HG02852 (cell line): ENCODE measurements around the gene CNOT11.
"Not testable (repeated sequence)": the region's sequence is repeated elsewhere in the genome, so short reads cannot be mapped to it uniquely, and the experiment has no call there.

Experiments used
- ATAC-seq: cut with Tn5 transposase; IDR thresholded peaks from one replicate; pipeline ENCODE4 v1.9.1; 2021; ENCODE audit warnings: mild to moderate bottlenecking, moderate library complexity; ENCODE audit not compliant: unreplicated experiment

Gene CNOT11

DNA sequence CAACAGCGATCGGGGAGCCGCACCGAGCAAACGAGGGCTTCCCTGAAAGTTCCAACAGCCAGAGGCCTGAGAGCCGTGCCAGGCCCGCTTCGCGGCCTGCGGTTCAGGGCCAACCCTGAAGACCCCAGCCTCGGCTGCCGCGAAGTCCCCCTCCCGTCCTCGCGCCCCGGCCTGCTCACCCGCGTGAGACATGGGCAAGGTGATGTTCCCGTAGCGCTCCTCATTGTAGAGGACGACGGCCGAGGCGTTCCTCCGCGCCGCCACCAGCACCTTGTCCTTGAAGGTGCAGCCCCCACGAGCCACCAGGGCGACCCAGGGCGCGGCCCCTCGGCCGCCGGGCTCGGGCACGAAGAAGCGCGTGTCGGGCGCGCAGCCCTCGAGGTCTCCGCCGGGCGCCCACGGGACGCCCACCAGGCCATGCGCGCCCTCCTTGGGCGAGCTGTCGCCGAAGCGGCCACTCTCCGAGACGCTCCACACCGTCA, 55.3 kb downstream of the CNOT11 start:
- ATAC-seq: peak; percentile 11

DNA sequence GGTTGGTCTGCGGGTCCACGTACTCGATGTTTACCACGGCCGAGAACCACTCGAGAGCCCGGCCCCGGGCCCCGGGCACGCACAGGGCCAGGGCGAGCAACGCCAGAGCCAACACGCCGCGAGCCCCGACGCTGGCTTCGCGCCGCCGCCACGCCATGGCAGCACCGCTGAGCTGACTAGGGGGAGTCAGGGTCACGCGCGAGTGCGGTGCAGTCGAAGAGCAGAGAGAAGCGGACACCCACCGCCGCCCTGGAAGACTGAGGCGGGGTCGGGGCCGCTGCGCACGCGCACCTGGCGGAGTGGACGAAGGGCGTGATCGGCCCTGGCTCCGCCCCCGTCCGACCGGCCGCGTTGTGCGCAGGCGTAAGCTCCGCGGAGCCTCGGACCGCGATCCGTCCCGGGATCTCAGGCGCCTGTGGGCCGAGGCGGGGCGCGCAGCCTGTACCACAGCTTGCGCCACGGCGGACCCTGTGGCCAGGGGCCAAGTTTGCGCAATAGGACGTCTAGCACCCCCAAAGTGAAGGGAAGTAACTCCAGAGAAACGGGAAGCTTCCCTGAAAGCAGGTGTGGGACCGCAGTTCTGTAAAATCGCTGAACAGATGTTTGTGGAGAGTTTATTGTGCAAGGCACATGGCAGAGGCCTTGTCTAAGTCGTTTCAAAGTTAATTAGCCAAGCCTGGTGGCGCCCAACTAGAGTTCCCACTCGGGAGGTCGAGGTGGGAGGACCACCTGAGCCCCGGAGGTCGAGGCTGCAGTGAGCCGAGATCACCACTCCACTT, 55.9 kb downstream of the CNOT11 start, which contains the start of gene RNF149:
Gene RNF149 (minus strand): TSS at position 270 of the 779 bp plus-strand sequence. CDS start 113 bp downstream, at position 157.
- ATAC-seq: peak; percentile 54

DNA sequence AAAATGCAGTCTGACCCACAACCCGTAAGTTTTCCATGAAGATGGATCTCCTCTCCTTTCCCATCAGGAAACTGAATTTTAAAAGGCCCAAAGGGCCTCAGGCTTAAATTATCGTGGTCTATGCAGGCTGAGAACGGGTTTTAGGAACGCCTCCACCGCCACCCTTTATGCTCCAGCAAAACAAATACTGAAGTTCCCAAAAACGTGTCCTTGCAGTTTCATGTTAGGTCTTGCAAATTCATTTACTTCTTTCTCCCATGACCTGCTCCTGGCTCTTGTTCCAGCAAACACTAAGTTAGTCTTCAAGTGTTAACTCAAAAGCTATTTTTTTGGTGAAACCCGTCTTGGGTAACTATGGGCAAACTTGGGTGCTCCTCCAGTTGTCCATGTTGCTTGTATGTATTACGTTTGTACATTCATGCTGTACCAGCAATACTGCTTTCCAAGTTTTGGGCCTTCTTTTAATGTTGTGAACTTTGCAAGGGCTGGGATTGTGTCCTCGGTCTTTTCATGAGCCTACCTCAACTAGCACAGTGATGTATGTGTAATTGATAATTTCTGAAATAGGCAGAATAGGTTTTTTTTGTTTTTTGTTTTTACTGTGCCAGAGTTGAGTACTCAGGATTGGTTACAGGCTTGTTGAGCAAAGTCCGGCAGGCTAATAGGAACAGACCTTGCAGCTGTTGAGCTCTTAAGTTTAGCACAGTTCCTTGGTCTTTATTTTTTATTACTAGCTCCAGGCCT, 57.6 kb downstream of the CNOT11 start:
- ATAC-seq: no peak

DNA sequence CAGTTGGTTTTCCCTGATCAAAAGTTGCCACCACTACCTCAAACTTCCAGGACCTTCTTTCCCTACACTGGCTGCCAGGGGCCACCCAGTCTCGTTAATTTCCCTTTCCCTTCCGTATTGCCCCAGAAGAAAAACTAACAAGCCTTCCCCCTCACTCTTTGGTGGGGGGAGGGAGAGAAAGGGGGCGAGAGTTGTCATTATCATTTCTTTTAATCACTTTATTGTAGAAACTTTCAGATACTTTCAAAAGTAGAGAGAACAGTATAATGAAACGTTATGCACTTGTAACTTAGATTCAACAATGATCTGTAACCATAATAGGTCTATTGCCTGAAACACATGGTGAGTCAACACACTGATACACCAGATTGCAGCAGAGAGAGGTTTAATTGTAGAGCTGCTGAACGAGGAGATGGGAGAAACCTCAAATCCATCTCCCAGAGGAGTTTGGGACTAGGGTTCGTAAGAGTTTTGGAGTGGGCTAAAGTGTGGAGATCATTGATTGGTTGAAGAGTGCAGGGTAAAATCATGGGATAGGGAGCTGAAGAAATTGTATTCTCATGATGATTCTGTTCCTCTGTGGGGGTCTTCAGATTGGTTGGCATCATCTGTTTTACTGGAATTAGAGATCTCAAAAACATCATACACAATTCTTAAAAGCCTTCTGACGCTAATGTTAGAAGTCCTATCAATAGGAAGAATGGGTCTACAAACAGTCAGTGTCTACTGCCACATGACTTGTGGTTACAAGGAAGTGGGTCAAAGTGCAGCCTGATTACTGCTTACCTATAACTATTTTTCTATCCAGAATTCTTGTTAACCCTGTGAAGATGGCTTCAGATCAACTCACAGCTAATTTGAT, 58.4 kb downstream of the CNOT11 start:
- no peak for ATAC-seq

DNA sequence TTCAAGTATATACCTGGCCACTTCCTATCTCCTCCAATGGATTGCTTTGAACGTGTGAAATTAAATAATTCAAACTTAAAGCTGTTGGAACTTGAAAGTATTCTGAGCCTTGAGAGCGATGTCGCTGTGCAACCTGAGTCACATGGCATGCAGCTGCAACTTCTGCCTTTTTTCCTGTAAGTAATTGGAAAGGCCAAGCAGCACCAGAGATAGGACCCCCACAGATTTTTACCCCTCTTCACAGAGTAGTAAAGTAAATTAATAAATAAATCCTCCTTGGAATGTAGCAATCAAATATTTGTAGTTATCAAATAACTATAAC, 59.0 kb downstream of the CNOT11 start:
- no peak for ATAC-seq

DNA sequence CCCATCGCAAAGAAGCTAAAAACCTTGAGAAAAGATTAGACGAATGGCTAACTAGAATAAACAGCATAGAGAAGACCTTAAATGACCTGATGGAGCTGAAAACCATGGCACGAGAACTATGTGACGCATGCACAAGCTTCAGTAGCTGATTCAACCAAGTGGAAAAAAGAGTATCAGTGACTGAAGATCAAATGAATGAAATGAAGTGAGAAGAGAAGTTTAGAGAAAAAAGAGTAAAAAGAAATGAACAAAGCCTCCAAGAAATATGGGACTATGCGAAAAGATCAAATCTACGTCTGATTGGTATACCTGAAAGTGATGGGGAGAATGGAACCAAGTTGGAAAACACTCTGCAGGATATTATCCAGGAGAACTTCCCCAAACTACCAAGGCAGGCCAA, 63.9 kb downstream of the CNOT11 start:
- not testable (repeated sequence) for ATAC-seq
